HCT116 (cell line): ENCODE data around the gene SVIL. TPM values are rescaled to one million over a fixed set of nuclear protein-coding genes. Genes with fewer than 3 reads are reported as not detected.

Experiments used
- ATAC-seq: fragments of 200-7000 bp; cut with Tn5 transposase; 2 replicates; pipeline ENCODE4 v1.9.1; 2020; ENCODE audit warnings: mild to moderate bottlenecking, moderate library complexity
- BruUV-seq: library from RNA; stranded (reverse); fragments of 400-500 nt; replicated peaks from 2 replicates; lab custom pipeline; 2021; lab: Mats Ljungman, UMichigan
- CTCF ChIA-PET: fragments of 300-600 bp; sonication (Branson Sonifier 250); formaldehyde crosslinking; loops from one replicate; lab custom pipeline; 2021; ENCODE audit warnings: antibody characterized with exemption; lab: Charles Lee
- POLR2A ChIA-PET: fragments of 300-600, 350-600 bp; sonication (Branson Sonifier 250); formaldehyde crosslinking; loops from one replicate; lab custom pipeline; 2021; ENCODE audit warnings: antibody characterized with exemption; lab: Charles Lee
- RAD21 ChIA-PET, 2 experiments: fragments of 300-600 bp; sonication (Branson Sonifier 250); formaldehyde crosslinking; loops; one replicate each; lab custom pipeline; 2023; ENCODE audit warnings: low total read pairs in 2 of 2; ENCODE audit not compliant: uncharacterized antibody in 2 of 2, unreplicated experiment in 2 of 2, low non-redundant PET in 1 of 2; lab: Charles Lee
- DNase-seq: peaks from one replicate; pipeline ENCODE4 v3.0.0-alpha.2; 2010; ENCODE audit warnings: low read depth, low spot score
- H2AFZ ChIP-seq: fragments of 200-600 bp; shearing (Covaris generic), sonication (generic); 2 replicates; pipeline ENCODE4 v1.6.1; 2017; ENCODE audit warnings: low read depth, mixed run types, mixed read lengths, antibody characterized with exemption, low read length; ENCODE audit not compliant: poor library complexity, severe bottlenecking
- H3K27ac ChIP-seq: 2 replicates; pipeline ENCODE4 v1.5.1; 2012; ENCODE audit warnings: low read depth, low read length
- H3K27me3 ChIP-seq: fragments of 200-600 bp; sonication (generic); 2 replicates; pipeline ENCODE4 v1.6.1; 2016; ENCODE audit warnings: mixed run types, low read length, mixed read lengths; ENCODE audit not compliant: insufficient read depth
- H3K36me3 ChIP-seq, 2 experiments: fragments of 200-500 bp in 1 of 2; fragments of 200-600 bp in 1 of 2; sonication (Bioruptor generic) in 1 of 2; sonication (generic) in 1 of 2; 2 replicates each; pipeline versions ENCODE4 v1.5.1 to v1.6.1; 2014 to 2016; ENCODE audit warnings: low read length in 2 of 2, inconsistent platforms in 1 of 2, mixed read lengths in 1 of 2, mixed run types in 1 of 2; ENCODE audit not compliant: insufficient read depth in 2 of 2, control insufficient read depth in 1 of 2
- H3K4me1 ChIP-seq, 2 experiments: fragments of 200-600 bp in 1 of 2; sonication (generic) in 1 of 2; 2 replicates each; pipeline versions ENCODE4 v1.5.1 to v1.6.1; 2012 to 2017; ENCODE audit warnings: low read length in 2 of 2, inconsistent platforms in 1 of 2, mild to moderate bottlenecking in 1 of 2, mixed read lengths in 1 of 2, mixed run types in 1 of 2, moderate library complexity in 1 of 2; ENCODE audit not compliant: insufficient read depth in 2 of 2, control insufficient read depth in 1 of 2
- H3K4me2 ChIP-seq: fragments of 200-600 bp; sonication (generic); 2 replicates; pipeline ENCODE4 v1.6.1; 2017; ENCODE audit warnings: mixed run types, low read length, mixed read lengths
- H3K4me3 ChIP-seq, 2 experiments: fragments of 200-600 bp in 1 of 2; sonication (generic) in 1 of 2; replicated peaks in 1 of 2; 2 replicates each; pipeline ENCODE4 v1.5.1; 2011 to 2016; ENCODE audit warnings: low read length in 2 of 2, control low read depth in 1 of 2, low read depth in 1 of 2, mild to moderate bottlenecking in 1 of 2, mixed read lengths in 1 of 2, mixed run types in 1 of 2
- H3K79me2 ChIP-seq: fragments of 200-600 bp; sonication (generic); 2 replicates; pipeline ENCODE4 v1.6.1; 2017; ENCODE audit warnings: mild to moderate bottlenecking, mixed run types, low read length, moderate library complexity, mixed read lengths; ENCODE audit not compliant: insufficient read depth
- H3K9ac ChIP-seq: fragments of 200-600 bp; sonication (generic); 2 replicates; pipeline ENCODE4 v1.6.1; 2016; ENCODE audit warnings: low read length, mixed read lengths
- H3K9me2 ChIP-seq: fragments of 200-600 bp; sonication (generic), shearing (Covaris generic); 2 replicates; pipeline ENCODE4 v1.6.1; 2017; ENCODE audit warnings: mixed run types, mild to moderate bottlenecking, moderate library complexity; ENCODE audit not compliant: insufficient read depth
- H3K9me3 ChIP-seq, 2 experiments: fragments of 200-500 bp in 1 of 2; fragments of 200-600 bp in 1 of 2; sonication (Bioruptor generic) in 1 of 2; sonication (generic) in 1 of 2; 2 replicates each; pipeline ENCODE4 v1.6.1; 2014 to 2017; ENCODE audit warnings: low read length in 2 of 2, mixed read lengths in 2 of 2, inconsistent platforms in 1 of 2, low read depth in 1 of 2, mild to moderate bottlenecking in 1 of 2, mixed run types in 1 of 2, moderate library complexity in 1 of 2; ENCODE audit not compliant: control insufficient read depth in 1 of 2, insufficient read depth in 1 of 2
- H4K20me1 ChIP-seq: fragments of 200-600 bp; sonication (generic), shearing (Covaris generic); 2 replicates; pipeline ENCODE4 v1.6.1; 2017; ENCODE audit warnings: mixed run types, mild to moderate bottlenecking, moderate library complexity; ENCODE audit not compliant: insufficient read depth
- ELF1 ChIP-seq: IDR thresholded peaks from 2 replicates; pipeline ENCODE4 v1.6.1; 2012; ENCODE audit warnings: low read depth, borderline replicate concordance
- EZH2phosphoT487 ChIP-seq: fragments of 200-600 bp; IDR thresholded peaks from 2 replicates; pipeline ENCODE4 v1.6.1; 2018; ENCODE audit warnings: antibody characterized with exemption, borderline replicate concordance
- JUND ChIP-seq: IDR thresholded peaks from 2 replicates; pipeline ENCODE4 v1.6.1; 2012
- POLR2AphosphoS5 ChIP-seq: IDR thresholded peaks from 2 replicates; pipeline ENCODE4 v1.6.1; 2011; ENCODE audit warnings: mild to moderate bottlenecking, low read depth, low read length, moderate library complexity
- SP1 ChIP-seq: IDR thresholded peaks from 2 replicates; pipeline ENCODE4 v1.6.1; 2012; ENCODE audit warnings: low read depth
- intact Hi-C: fragments of 100-400 bp; cut with micrococcal nuclease; formaldehyde crosslinking; loops from 2 replicates; pipeline ENCODE4 v1.10.0; 2022
- total RNA-seq: library from RNA; stranded (reverse); gene quantifications from one replicate; pipeline ENCODE4 v1.2.1, GENCODE V29; 2021; ENCODE audit not compliant: unreplicated experiment
- TF ChIP-seq, protein P1 (sequence below), 3 experiments: fragments of 200-600 bp in 1 of 3; sonication (generic) in 1 of 3; IDR thresholded peaks in 2 of 3; conservative IDR thresholded peaks in 1 of 3; 2 replicates each; pipeline ENCODE4 v1.5.1; 2012 to 2017; ENCODE audit warnings: low read depth in 2 of 3, low read length in 2 of 3, antibody characterized with exemption in 1 of 3, borderline replicate concordance in 1 of 3, control low read depth in 1 of 3, mild to moderate bottlenecking in 1 of 3, mixed read lengths in 1 of 3, mixed run types in 1 of 3, moderate library complexity in 1 of 3; ENCODE audit not compliant: insufficient read depth in 1 of 3

SVIL gene
- total RNA-seq, 1 experiment from 2014 or later, result 27.0 TPM

GRCh38 chr10:29541422-29542210 is 93.2 kb downstream of the SVIL start (continued):
- no peak for TF ChIP-seq POLR2AphosphoS5
- TF ChIP-seq ELF1, result no peak

GRCh38 chr10:29540016-29540415 is 94.8 kb downstream of the SVIL start:
- no peak for DNase-seq
- no peaks in the 10 kb centered on the region for H3K9me3 ChIP-seq
- no peak overlapping the region for H2AFZ ChIP-seq
- intact Hi-C loops, result no loop called here
- ChIA-PET CTCF (no interaction called here), POLR2A (no interaction called here), RAD21 (no interaction called here)
- H3K79me2 ChIP-seq, result peaks cover 1% of the 10 kb centered on the region; the same call in 1 of the 2 replicates
- H3K9ac ChIP-seq, result no peak overlapping the region
- no peaks in the 10 kb centered on the region for H4K20me1 ChIP-seq
- no peaks in the 10 kb centered on the region for H3K36me3 ChIP-seq
- peaks cover 2 to 11% of the 10 kb centered on the region in 2 experiments; a peak in 2 of 4 replicates for H3K4me1 ChIP-seq
- no peak overlapping the region for H3K27ac ChIP-seq
- H3K4me2 ChIP-seq, result no peak overlapping the region
- H3K4me3 ChIP-seq, result no peak overlapping the region
- BruUV-seq, result no TSS peak
- TF ChIP-seq, protein P1, sequence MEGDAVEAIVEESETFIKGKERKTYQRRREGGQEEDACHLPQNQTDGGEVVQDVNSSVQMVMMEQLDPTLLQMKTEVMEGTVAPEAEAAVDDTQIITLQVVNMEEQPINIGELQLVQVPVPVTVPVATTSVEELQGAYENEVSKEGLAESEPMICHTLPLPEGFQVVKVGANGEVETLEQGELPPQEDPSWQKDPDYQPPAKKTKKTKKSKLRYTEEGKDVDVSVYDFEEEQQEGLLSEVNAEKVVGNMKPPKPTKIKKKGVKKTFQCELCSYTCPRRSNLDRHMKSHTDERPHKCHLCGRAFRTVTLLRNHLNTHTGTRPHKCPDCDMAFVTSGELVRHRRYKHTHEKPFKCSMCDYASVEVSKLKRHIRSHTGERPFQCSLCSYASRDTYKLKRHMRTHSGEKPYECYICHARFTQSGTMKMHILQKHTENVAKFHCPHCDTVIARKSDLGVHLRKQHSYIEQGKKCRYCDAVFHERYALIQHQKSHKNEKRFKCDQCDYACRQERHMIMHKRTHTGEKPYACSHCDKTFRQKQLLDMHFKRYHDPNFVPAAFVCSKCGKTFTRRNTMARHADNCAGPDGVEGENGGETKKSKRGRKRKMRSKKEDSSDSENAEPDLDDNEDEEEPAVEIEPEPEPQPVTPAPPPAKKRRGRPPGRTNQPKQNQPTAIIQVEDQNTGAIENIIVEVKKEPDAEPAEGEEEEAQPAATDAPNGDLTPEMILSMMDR (IDR thresholded peaks at IDR 0.05 in 2 of 3, conservative IDR thresholded peaks at IDR 0.05 in 1 of 3; ENCODE audit: borderline replicate concordance in 1 of 3, insufficient read depth in 1 of 3, low read depth in 2 of 3, low read length in 2 of 3), result no peak
- TF ChIP-seq JUND (no peak), EZH2phosphoT487 (no peak), SP1 (no peak)
- TF ChIP-seq, all 23 proteins: peak for 0
- Histone ChIP-seq H3K27me3 (no peaks in the 10 kb centered on the region), H3K9me2 (no peaks in the 10 kb centered on the region)
- no peak for ATAC-seq
